Measurements from ENCODE around the gene NETO2.
"Not testable (repeated sequence)": the region's sequence is repeated elsewhere in the genome, so short reads cannot be mapped to it uniquely, and the experiment has no call there.

Gene NETO2

GRCh38 chr16:47132308-47132707 is 11.4 kb downstream of the NETO2 start:
- no peak for DNase-seq

DNA sequence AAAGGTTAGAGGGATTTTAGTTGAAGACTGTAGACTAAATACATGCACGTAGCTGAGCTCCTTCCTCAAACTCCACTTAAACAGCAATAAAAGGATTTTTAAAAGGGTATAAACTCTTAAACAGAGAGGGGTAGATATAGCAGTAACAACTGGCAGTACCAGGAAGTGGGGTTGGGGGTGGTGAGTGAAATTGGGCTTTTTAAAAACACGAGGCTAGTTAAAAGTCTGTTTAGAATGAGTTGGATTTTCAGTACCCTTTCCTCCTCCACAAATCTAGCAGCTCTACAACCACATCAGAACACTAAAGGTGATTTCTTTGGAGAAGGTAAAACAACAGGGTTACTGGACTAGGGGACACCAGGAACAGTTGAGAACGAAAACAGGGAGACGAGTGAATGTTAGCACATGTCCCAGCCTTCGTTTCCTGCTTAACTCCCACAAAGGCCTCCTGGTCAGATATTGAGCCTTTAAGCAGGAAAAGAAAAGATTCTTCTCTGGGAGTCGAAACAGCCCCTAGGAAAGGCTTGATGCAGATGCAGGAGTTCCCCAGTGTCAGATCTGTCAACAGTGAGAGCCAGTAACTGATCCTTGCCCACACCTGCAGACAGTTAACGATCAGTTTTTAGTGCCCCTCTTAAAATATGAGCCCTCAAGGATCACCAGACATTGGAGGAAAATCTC is 13.8 kb downstream of the NETO2 start:
- DNase-seq: no peak

- no peak for DNase-seq
Measured at GRCh38 chr16:47127541-47127940, 16.2 kb downstream of the NETO2 start.

DNA sequence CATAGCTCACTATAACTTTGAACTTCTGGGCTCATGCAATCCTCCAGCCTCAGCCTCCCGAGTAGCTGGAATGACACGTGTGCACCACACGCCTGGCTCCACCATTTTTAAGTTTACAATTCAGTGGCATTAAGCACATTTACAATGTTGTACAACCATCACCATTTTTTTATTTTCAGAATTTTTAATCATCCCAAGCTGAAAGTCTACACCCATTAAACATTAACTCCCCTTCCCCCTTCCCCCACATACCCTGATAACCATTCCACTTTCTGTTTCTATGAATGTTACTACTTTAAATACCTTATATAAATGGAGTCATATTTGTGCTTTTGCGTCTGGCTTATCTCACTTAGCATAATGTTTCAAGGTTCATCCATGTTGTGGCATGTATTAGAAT is 18.0 kb downstream of the NETO2 start:
- DNase-seq: no peak

DNA sequence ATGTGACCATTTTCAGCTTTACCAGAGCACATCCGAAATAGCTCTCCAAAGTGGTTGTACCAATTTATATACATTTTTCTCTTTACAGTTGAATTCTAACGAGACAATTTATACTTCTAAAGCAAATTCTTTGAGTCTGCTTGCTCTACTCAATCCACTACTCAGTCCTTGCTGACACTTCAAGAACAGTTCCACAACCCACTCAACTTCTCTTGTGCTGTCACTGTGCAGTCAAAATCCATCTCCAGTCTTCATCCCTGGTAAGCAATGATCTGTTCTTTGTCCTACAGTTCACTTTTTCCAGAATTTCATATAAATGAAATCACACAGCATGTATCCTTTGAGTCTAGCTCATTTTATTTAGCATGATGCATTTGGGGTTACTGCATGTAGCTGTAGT is 30.6 kb downstream of the NETO2 start:
- DNase-seq: no peak

DNA sequence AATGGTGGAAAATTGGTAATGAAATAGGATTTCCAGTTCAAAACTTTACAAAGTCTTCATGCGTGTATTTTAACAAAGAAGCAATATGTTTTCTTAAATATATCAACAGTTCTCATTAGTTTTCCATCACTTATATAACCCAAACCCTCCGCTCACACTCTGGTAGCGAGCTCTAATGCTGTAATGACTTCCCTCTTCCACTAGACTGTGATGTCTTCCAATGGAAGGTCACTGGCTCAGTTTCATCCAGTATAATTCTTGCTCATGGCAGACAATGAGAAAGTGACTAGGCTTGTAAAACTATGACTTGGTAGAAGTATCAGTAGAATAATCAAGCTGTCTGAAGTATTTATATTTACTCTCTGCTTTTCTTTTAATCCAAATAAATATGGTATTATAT is 32.8 kb downstream of the NETO2 start:
- no peak for DNase-seq

DNA sequence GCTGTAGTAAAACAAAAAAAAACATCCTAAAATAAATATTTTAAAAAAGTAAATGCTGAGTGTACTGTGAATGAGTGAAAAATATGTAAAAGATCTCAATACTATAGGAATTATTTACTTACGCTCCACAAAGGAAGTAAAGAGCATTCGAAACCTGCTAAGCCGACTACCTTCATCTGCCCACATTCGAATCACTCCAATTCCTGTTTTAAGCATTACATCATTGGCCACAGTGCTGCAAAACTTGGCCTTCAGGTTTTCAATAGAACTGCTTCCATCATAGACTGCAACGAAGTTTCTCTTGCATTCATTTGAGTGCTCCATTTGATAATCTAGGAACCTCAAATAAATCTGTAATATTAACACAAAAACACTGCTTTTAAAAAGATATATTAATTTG is 34.4 kb downstream of the NETO2 start:
- DNase-seq: no peak

GRCh38 chr16:47102921-47103320 is 40.8 kb downstream of the NETO2 start:
- not testable (repeated sequence) for DNase-seq

DNA sequence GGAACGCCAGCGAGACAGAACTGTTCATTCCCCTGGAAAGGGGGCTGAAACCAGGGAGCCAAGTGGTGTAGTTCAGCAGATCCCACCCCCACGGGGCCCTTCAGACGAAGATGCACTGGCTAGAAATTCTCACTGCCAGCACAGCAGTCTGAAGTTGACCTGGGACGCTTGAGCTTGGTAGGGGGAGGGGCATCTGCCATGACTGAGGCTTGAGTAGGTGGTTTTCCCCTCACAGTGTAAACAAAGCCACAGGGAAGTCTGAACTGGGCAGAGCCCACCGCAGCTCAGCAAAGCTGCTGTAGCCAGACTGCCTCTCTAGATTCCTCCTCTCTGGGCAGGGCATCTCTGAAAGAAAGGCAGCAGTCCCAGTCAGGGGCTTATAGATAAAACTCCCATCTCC is 46.6 kb downstream of the NETO2 start:
- not testable (repeated sequence) for DNase-seq

- no peak for DNase-seq
Measured at GRCh38 chr16:47096297-47096696, 47.4 kb downstream of the NETO2 start.

- no peak for DNase-seq
Measured at GRCh38 chr16:47084198-47084597, 59.5 kb downstream of the NETO2 start.

- DNase-seq: no peak
Measured at GRCh38 chr16:47082099-47082865, 61.5 kb downstream of the NETO2 start.

DNA sequence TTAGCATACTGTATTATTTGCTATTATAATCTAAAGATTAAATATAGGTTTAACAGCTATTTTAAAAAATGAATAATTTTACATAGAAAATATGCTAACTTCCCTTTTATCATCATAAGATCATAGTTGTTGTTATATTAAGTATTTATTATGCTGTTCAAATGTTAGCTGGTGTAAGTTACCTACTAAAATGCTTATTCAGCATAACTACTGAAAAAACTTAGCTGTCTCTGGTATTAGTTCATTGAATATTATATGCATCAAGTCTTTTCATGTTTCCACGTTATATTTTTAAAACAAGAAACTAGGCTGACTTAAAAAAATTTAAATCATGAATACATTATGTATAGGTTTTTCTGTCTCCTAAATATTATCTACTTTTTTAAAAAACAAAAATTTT is 62.6 kb downstream of the NETO2 start:
- DNase-seq: no peak

DNA sequence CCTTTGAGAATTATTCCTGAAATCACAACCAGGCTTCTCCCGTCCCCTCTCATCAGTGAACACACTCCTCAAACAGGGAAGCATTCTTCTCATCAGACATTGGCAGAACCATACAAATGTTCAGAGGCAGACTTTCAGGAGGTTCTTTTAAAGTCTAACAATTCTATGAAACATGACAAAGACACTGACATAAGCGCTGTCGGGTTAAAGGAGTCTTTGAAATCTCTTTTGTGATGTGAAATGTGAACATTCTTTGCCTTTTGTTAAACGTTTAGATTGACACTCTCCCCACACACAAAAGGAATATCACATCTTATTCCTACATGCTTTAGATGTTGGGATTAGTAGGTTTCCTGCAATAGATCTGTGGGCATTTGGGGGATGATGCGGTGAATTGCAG is 63.9 kb downstream of the NETO2 start:
- DNase-seq: no peak

DNA sequence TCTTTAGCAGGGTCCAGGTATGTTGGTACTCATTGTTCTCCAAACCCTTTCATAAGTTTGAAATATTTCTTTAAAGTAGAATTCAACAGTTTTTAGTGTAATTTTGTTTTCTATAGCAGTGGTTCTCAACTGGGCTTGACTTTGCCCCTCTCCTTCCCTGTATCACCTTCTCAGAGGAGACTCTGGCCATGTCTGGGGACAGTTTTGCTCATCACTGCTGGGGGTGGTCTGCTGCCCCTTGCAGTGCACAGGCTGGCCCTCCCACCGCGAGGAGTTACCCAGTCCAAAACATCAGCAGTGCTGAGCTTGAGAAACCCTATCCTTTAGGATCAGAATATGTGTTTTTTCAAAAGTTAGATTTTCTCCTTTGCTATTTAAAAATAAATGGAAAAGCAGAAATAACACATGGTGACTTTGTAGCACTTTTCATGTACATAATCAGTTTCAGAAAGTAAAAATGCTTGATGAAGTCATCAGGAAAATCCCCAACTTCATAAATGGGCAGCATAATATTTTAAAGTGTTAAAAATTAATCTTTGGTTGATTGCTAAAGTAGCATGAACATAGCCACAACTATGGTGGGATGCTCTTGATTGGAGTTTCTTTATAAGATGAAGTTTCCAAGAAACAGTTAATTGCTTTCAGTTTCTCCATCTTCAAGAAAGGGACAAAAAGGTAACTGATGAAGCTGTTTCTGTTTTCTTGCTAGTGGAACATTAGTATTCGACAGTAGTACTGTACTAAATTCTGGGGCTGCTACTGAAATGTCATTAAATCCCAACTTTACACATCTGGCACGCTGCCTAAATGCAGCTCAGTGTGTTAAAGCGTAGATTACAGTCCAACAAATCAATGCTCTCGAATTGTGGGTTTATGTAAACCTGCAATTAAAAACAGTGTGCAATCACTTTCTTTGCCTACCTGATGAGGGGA is 70.3 kb downstream of the NETO2 start:
- no peak for DNase-seq

GRCh38 chr16:47072158-47072557 is 71.6 kb downstream of the NETO2 start:
- no peak for DNase-seq

DNA sequence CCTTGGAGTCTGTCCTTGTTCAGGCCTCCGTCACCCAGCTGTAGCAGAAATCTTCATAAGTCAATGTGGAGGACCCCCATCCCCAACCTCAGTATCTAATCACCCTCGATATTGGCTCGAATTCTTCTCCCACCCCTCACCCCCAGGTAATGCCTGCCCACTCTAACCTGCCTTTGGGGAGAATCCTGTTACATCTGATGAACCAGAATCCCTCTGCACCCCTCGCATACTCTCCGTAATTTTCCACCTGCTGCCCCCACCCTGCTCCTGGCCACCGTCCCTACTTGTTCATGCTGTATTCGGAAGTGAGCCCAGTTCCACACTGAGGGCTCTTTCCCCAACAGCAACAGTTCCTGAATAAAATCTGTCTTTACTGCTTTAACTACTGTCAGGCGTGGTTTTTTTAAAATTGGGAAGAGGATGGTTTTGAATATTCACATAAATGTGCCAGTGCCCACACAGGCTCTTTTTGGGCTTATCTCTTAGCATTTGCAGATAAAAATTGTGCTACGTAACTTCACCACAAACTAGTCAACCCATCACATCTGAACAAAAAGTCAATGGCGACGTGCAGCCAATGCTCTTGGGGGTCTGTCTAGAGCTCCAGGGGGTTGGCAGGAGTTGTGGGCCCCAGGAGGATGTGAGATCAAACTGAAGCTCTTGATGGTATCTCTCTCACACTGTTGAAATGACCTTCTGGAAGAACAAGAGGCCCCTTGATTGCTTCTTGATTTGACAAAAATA is 73.7 kb downstream of the NETO2 start:
- no peak for DNase-seq

- no peak for DNase-seq
Measured at GRCh38 chr16:47069313-47069712, 74.4 kb downstream of the NETO2 start.

GRCh38 chr16:47067203-47067602 is 76.5 kb downstream of the NETO2 start:
- DNase-seq: no peak

DNA sequence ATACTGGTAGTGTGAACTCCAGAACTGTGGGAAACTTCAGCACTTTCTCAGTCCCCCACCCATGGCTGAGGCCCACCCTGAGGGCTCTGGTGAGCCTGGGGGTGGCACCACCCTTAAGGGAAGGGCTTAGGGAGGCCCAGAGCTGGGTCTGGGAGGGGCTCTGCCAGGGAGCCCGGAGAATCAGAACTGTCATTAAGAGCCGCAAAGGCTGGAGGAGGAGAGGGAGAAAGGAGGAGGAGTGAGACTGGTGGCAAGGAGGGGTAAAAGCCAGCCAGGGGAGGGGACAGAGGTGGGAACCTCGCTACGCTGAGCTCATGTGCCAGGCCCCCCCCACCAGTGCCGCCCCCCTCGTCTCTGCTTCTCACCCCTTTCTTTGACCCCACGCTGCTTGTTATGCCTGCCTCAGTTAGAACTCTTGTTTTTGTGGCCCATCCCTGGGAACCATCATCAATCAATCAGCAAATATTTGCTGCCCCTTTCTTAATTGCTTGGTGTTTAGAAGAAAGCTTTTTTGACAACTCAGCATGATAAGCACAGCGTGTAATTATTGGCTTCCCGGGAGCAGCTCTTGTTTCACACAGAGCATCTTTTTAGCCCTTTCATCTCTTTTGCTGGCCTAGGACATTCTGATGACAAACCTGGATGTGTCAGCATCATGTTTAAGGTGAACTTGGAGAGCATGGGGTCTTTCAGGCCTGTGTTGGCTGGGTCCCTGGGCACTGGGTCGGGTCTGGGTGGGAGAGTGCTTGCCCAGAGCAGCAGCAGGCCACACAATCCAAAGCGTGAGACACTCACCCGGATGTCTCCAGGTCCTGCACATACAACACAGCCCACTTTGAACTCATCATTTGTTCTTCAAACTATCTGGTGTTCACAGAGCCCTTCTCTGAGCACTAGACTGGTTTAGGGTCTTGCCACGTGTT is 77.7 kb downstream of the NETO2 start:
- DNase-seq: no peak

DNA sequence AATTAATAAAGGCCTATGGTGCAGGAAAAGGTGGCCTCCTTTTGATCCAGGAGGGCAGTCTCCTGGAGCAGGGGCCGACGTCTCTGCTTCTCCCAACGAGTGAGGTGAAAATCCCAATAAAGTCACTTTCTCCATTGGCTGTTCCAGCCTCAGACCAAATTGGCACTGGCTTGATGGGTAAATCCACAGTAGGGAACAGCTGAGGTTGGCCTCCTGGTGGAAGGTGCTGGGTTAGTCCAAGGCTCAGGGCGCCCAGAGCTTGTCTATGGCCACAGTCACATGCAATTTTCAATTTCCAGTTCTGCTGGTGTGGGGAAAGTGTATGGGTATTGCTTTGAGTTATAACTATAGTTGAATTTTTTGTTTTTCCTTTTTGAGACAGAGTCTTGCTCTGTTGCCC is 79.0 kb downstream of the NETO2 start:
- no peak for DNase-seq

Data from NCI-H526 treated with DMSO at 0.1 percent for 48 hours (cell line).